GM23338 (cell line): ENCODE results near the gene ABCC9. TPM values are rescaled to one million over a fixed set of nuclear protein-coding genes. Genes with fewer than 3 reads are reported as not detected.

ENCODE experiments used
- ATAC-seq: fragments of 200-7000 bp; cut with Tn5 transposase; 3 replicates; pipeline ENCODE4 v1.9.1; 2020
- DNase-seq: peaks from one replicate; pipeline ENCODE4 v3.0.0-alpha.2; 2015; ENCODE audit warnings: low spot score
- H2AFZ ChIP-seq: fragments of 200-600 bp; sonication (generic); 2 replicates; pipeline ENCODE4 v1.8.0; 2016; ENCODE audit warnings: antibody characterized with exemption, mild to moderate bottlenecking, moderate library complexity
- H3F3A ChIP-seq: fragments of 200-600 bp; sonication (generic); replicated peaks from 2 replicates; pipeline ENCODE4 v1.8.0; 2017; ENCODE audit warnings: antibody characterized with exemption, mixed run types, low read depth
- H3K27ac ChIP-seq: fragments of 200-600 bp; sonication (generic); 2 replicates; pipeline ENCODE4 v1.6.1; 2016; ENCODE audit warnings: low read depth
- H3K27me3 ChIP-seq: fragments of 200-600 bp; sonication (generic); 2 replicates; pipeline ENCODE4 v1.8.0; 2016; ENCODE audit warnings: mild to moderate bottlenecking, mixed run types, moderate library complexity; ENCODE audit not compliant: insufficient read depth
- H3K36me3 ChIP-seq: fragments of 200-600 bp; sonication (generic); 2 replicates; pipeline ENCODE4 v1.8.0; 2016; ENCODE audit warnings: mild to moderate bottlenecking; ENCODE audit not compliant: insufficient read depth
- H3K4me1 ChIP-seq: fragments of 200-600 bp; sonication (generic); 2 replicates; pipeline ENCODE4 v1.8.0; 2016; ENCODE audit warnings: mild to moderate bottlenecking, moderate library complexity; ENCODE audit not compliant: insufficient read depth
- H3K4me2 ChIP-seq: fragments of 200-600 bp; sonication (generic); 2 replicates; pipeline ENCODE4 v1.7.1; 2017; ENCODE audit warnings: mixed run types
- H3K4me3 ChIP-seq: fragments of 200-600 bp; sonication (generic); 2 replicates; pipeline ENCODE4 v1.6.1; 2016; ENCODE audit warnings: mixed run types
- H3K79me2 ChIP-seq: fragments of 200-600 bp; sonication (generic); replicated peaks from 2 replicates; pipeline ENCODE4 v1.8.0; 2017; ENCODE audit warnings: mild to moderate bottlenecking; ENCODE audit not compliant: insufficient read depth
- H3K9me2 ChIP-seq: fragments of 200-600 bp; sonication (generic); 2 replicates; pipeline ENCODE4 v1.8.0; 2017; ENCODE audit not compliant: insufficient read depth
- H4K20me1 ChIP-seq: fragments of 200-600 bp; sonication (generic); replicated peaks from 2 replicates; pipeline ENCODE4 v1.8.0; 2017; ENCODE audit warnings: mild to moderate bottlenecking; ENCODE audit not compliant: insufficient read depth
- H3K27ac Mint-ChIP-seq: 2 replicates; pipeline ENCODE4 v1.8.0; 2020; ENCODE audit warnings: inconsistent platforms, mild to moderate bottlenecking, moderate library complexity, mixed read lengths
- H3K27me3 Mint-ChIP-seq: 3 replicates; pipeline ENCODE4 v1.8.0; 2022; ENCODE audit warnings: low read depth, mild to moderate bottlenecking, moderate library complexity, mixed read lengths, inconsistent platforms; ENCODE audit not compliant: insufficient read depth, poor library complexity
- H3K36me3 Mint-ChIP-seq: 3 replicates; pipeline ENCODE4 v1.8.0; 2021; ENCODE audit warnings: low read depth, mild to moderate bottlenecking, inconsistent platforms, moderate library complexity, mixed read lengths
- H3K4me1 Mint-ChIP-seq: 3 replicates; pipeline ENCODE4 v1.8.0; 2020; ENCODE audit warnings: mild to moderate bottlenecking, inconsistent platforms, mixed read lengths
- H3K4me3 Mint-ChIP-seq: 3 replicates; pipeline ENCODE4 v1.8.0; 2021; ENCODE audit warnings: moderate library complexity, mild to moderate bottlenecking, inconsistent platforms, mixed read lengths
- H3K9me3 Mint-ChIP-seq: 3 replicates; pipeline ENCODE4 v1.8.0; 2020; ENCODE audit warnings: moderate library complexity, mild to moderate bottlenecking, inconsistent platforms, mixed read lengths
- EZH2 ChIP-seq: fragments of 200-600 bp; sonication (generic); IDR thresholded peaks from one replicate; pipeline ENCODE4 v1.8.0; 2017; ENCODE audit warnings: antibody characterized with exemption, mild to moderate bottlenecking, low read depth; ENCODE audit not compliant: unreplicated experiment
- JUNB ChIP-seq: IDR thresholded peaks from one replicate; pipeline ENCODE4 v1.6.1; 2016; ENCODE audit warnings: antibody characterized with exemption; ENCODE audit not compliant: unreplicated experiment
- POLR2AphosphoS5 ChIP-seq: IDR thresholded peaks from 2 replicates; pipeline ENCODE4 v1.6.1; 2016; ENCODE audit warnings: antibody characterized with exemption, low read depth
- STAT1 ChIP-seq: IDR thresholded peaks from one replicate; pipeline ENCODE4 v1.6.1; 2016; ENCODE audit warnings: antibody characterized with exemption; ENCODE audit not compliant: unreplicated experiment
- ZNF114 ChIP-seq: fragments of 250-450 bp; sonication (Bioruptor Pico); IDR thresholded peaks from 2 replicates; pipeline ENCODE4 v1.5.0; 2020; ENCODE audit warnings: mild to moderate bottlenecking, moderate library complexity
- ZNF331 ChIP-seq: fragments of 250-450 bp; sonication (Bioruptor Pico); IDR thresholded peaks from 2 replicates; pipeline ENCODE4 v1.5.0; 2020; ENCODE audit warnings: low read depth, mild to moderate bottlenecking, moderate library complexity
- polyA plus RNA-seq: library from polyadenylated mRNA; unstranded; fragments of >200 nt; fragmentation: Nextera tagmentation; extraction: Ambion mirVana; gene quantifications from 2 replicates; pipeline ENCODE4 v1.2.1, GENCODE V29; 2016
- total RNA-seq: library from RNA; depleted of rRNA; stranded (reverse); fragments of >200 nt; shearing (Covaris generic); gene quantifications from 2 replicates; pipeline ENCODE4 v1.2.3, GENCODE V29; 2014
- TF ChIP-seq, protein P1 (sequence below): IDR thresholded peaks from one replicate; pipeline ENCODE4 v1.6.1; 2018; ENCODE audit warnings: antibody characterized with exemption; ENCODE audit not compliant: unreplicated experiment
- TF ChIP-seq, protein P2 (sequence below): IDR thresholded peaks from 2 replicates; pipeline ENCODE4 v1.6.1; 2016; ENCODE audit warnings: antibody characterized with exemption
- TF ChIP-seq, protein P3 (sequence below): fragments of 250-450 bp; sonication (Bioruptor Pico); IDR thresholded peaks from 2 replicates; pipeline ENCODE4 v1.5.0; 2020; ENCODE audit warnings: mild to moderate bottlenecking, moderate library complexity

Gene ABCC9
- total and polyA plus RNA-seq, 2 experiments from 2014 or later, result not detected

DNA sequence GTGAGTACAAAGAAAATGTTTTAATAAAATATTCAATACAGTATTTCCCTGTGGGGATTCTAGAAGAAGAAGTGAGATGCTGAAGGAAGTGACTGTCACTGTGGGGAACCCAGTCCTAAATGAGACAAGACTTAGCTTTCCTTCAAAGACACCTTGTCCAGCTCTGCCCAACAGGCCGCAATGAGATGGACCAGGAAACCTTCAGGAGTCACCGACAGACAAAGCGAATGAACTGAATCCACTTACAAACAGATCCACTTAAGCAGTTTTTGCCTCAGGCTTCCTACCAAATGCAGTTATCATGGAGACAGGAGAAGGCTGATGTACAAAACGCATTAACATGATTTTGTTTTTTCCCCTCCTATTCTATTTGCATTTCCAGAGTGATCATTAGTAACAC is 176.3 kb downstream of the ABCC9 start (continued):
- TF ChIP-seq, protein P1, sequence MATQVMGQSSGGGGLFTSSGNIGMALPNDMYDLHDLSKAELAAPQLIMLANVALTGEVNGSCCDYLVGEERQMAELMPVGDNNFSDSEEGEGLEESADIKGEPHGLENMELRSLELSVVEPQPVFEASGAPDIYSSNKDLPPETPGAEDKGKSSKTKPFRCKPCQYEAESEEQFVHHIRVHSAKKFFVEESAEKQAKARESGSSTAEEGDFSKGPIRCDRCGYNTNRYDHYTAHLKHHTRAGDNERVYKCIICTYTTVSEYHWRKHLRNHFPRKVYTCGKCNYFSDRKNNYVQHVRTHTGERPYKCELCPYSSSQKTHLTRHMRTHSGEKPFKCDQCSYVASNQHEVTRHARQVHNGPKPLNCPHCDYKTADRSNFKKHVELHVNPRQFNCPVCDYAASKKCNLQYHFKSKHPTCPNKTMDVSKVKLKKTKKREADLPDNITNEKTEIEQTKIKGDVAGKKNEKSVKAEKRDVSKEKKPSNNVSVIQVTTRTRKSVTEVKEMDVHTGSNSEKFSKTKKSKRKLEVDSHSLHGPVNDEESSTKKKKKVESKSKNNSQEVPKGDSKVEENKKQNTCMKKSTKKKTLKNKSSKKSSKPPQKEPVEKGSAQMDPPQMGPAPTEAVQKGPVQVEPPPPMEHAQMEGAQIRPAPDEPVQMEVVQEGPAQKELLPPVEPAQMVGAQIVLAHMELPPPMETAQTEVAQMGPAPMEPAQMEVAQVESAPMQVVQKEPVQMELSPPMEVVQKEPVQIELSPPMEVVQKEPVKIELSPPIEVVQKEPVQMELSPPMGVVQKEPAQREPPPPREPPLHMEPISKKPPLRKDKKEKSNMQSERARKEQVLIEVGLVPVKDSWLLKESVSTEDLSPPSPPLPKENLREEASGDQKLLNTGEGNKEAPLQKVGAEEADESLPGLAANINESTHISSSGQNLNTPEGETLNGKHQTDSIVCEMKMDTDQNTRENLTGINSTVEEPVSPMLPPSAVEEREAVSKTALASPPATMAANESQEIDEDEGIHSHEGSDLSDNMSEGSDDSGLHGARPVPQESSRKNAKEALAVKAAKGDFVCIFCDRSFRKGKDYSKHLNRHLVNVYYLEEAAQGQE, result no peak
- TF ChIP-seq, protein P2, sequence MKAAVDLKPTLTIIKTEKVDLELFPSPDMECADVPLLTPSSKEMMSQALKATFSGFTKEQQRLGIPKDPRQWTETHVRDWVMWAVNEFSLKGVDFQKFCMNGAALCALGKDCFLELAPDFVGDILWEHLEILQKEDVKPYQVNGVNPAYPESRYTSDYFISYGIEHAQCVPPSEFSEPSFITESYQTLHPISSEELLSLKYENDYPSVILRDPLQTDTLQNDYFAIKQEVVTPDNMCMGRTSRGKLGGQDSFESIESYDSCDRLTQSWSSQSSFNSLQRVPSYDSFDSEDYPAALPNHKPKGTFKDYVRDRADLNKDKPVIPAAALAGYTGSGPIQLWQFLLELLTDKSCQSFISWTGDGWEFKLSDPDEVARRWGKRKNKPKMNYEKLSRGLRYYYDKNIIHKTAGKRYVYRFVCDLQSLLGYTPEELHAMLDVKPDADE, result no peak
- TF ChIP-seq ZNF114 (CRISPR knock-in tag), result no peak
- TF ChIP-seq STAT1, result no peak
- no peak for TF ChIP-seq EZH2
- no peak for TF ChIP-seq JUNB

DNA sequence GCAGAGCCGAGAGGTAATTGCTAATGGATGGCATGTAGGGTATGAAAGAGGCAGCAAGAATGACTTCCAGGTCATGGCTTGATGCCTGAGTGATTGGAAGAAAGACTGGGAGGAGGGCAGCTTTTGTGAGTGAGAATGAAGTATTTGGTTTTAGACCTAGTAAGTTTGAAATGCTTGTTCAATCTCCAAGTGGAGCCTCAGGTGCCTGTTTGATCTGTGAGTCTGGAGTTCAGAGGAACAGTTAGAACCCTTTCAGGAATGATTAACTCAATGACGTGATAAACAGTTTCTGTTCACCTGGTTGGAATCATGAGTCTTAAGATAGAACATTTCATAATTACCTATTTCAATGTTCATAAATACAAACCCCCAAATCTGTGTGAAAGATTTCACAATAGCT is 177.2 kb downstream of the ABCC9 start:
- no peaks in the 10 kb centered on the region for H3K36me3 Mint-ChIP-seq
- no peak overlapping the region for H3K27ac Mint-ChIP-seq
- TF ChIP-seq JUNB (no peak), EZH2 (no peak), ZNF331 (CRISPR knock-in tag) (no peak), POLR2AphosphoS5 (no peak), ZNF114 (CRISPR knock-in tag) (no peak)
- TF ChIP-seq, protein P3, sequence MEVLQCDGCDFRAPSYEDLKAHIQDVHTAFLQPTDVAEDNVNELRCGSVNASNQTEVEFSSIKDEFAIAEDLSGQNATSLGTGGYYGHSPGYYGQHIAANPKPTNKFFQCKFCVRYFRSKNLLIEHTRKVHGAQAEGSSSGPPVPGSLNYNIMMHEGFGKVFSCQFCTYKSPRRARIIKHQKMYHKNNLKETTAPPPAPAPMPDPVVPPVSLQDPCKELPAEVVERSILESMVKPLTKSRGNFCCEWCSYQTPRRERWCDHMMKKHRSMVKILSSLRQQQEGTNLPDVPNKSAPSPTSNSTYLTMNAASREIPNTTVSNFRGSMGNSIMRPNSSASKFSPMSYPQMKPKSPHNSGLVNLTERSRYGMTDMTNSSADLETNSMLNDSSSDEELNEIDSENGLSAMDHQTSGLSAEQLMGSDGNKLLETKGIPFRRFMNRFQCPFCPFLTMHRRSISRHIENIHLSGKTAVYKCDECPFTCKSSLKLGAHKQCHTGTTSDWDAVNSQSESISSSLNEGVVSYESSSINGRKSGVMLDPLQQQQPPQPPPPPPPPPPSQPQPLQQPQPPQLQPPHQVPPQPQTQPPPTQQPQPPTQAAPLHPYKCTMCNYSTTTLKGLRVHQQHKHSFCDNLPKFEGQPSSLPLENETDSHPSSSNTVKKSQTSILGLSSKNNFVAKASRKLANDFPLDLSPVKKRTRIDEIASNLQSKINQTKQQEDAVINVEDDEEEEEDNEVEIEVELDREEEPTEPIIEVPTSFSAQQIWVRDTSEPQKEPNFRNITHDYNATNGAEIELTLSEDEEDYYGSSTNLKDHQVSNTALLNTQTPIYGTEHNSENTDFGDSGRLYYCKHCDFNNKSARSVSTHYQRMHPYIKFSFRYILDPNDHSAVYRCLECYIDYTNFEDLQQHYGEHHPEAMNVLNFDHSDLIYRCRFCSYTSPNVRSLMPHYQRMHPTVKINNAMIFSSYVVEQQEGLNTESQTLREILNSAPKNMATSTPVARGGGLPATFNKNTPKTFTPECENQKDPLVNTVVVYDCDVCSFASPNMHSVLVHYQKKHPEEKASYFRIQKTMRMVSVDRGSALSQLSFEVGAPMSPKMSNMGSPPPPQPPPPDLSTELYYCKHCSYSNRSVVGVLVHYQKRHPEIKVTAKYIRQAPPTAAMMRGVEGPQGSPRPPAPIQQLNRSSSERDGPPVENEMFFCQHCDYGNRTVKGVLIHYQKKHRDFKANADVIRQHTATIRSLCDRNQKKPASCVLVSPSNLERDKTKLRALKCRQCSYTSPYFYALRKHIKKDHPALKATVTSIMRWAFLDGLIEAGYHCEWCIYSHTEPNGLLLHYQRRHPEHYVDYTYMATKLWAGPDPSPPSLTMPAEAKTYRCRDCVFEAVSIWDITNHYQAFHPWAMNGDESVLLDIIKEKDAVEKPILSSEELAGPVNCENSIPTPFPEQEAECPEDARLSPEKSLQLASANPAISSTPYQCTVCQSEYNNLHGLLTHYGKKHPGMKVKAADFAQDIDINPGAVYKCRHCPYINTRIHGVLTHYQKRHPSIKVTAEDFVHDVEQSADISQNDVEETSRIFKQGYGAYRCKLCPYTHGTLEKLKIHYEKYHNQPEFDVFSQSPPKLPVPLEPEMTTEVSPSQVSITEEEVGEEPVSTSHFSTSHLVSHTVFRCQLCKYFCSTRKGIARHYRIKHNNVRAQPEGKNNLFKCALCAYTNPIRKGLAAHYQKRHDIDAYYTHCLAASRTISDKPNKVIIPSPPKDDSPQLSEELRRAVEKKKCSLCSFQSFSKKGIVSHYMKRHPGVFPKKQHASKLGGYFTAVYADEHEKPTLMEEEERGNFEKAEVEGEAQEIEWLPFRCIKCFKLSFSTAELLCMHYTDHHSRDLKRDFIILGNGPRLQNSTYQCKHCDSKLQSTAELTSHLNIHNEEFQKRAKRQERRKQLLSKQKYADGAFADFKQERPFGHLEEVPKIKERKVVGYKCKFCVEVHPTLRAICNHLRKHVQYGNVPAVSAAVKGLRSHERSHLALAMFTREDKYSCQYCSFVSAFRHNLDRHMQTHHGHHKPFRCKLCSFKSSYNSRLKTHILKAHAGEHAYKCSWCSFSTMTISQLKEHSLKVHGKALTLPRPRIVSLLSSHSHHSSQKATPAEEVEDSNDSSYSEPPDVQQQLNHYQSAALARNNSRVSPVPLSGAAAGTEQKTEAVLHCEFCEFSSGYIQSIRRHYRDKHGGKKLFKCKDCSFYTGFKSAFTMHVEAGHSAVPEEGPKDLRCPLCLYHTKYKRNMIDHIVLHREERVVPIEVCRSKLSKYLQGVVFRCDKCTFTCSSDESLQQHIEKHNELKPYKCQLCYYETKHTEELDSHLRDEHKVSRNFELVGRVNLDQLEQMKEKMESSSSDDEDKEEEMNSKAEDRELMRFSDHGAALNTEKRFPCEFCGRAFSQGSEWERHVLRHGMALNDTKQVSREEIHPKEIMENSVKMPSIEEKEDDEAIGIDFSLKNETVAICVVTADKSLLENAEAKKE (CRISPR knock-in tag), result no peak
- Histone ChIP-seq H3F3A (no peaks in the 10 kb centered on the region), H3K79me2 (no peaks in the 10 kb centered on the region), H3K4me3 (no peak overlapping the region), H3K4me1 (no peaks in the 10 kb centered on the region), H3K27me3 (no peaks in the 10 kb centered on the region), H3K36me3 (no peaks in the 10 kb centered on the region), H3K27ac (no peak overlapping the region), H2AFZ (no peak overlapping the region), H4K20me1 (no peaks in the 10 kb centered on the region), H3K4me2 (no peak overlapping the region), H3K9me2 (no peaks in the 10 kb centered on the region)
- DNase-seq (no peak), ATAC-seq (no peak)
- no peaks in the 10 kb centered on the region for H3K4me1 Mint-ChIP-seq
- no peaks in the 10 kb centered on the region for H3K27me3 Mint-ChIP-seq
- no peak overlapping the region for H3K4me3 Mint-ChIP-seq
- H3K9me3 Mint-ChIP-seq, result no peaks in the 10 kb centered on the region
